Left kidney (tissue), 8 donors: ENCODE measurements around the gene SCN5A. TPM values are rescaled to one million over a fixed set of nuclear protein-coding genes. Genes with fewer than 3 reads are reported as not detected.
A peak's percentile ranks its signal among the peaks of the same experiment; 100 is the strongest.

Experiments
- DNase-seq: peaks from one replicate; pipeline ENCODE4 v3.0.0-alpha.2; 2013
- long read RNA-seq, 8 donors: transcript quantifications; one replicate each; lab custom pipeline, GENCODE V29; 2026
- polyA plus RNA-seq: library from polyadenylated mRNA; unstranded; fragments of 120-200 nt; gene quantifications from one replicate; pipeline ENCODE4 v1.2.1, GENCODE V29; 2013; ENCODE audit not compliant: insufficient read length

The SCN5A gene
- polyA plus RNA-seq, result 1.4 TPM
- long read RNA-seq, donor 1, result 0 reads
- long read RNA-seq, donor 2, result 0 reads
- long read RNA-seq, donor 3, result 0 reads
- long read RNA-seq, donor 4, result 0 reads
- long read RNA-seq, donor 5, result 0 reads
- long read RNA-seq, donor 6, result 0 reads
- long read RNA-seq, donor 7, result 0 reads
- long read RNA-seq, donor 8, result 0 reads

DNA sequence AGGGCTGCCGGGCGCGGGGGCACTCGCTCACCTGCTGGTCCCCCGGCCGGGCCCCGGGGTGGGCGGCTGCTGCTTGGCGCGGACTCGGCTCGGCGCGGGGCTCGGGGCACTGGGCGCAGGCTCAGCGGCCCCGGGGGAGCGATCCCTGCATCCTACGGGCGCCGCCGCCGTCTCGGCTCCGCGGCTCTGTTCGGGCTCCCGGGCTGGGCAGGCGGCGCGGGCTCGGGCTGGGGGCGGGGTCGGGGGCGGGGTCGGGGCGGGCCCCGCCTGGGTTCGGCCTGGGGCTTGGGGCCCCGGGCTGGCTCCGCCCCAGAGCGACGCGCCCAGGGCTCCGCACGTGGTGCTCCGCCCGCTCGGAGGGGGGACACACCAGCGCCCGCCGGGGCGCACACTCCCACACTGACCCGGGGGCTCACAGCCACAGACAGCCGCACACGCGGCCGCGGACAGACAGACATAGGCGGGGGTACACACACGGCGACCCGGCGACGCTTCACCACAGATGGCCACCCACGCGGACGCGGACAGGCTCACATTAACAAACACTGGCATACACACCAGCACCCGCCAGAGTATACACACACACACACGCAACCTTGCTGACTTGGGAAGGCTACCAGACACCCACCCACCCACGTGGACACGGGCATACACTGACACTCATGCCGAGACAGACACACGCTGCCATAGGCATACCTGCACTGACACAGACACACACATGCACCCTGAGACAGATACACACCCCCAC lies at the start of gene SCN5A:
Gene SCN5A (minus strand): TSS at position 188 of the 748 bp plus-strand sequence. CDS start 16,380 bp downstream, outside the sequence.
- DNase-seq, result peak; percentile 39

DNA sequence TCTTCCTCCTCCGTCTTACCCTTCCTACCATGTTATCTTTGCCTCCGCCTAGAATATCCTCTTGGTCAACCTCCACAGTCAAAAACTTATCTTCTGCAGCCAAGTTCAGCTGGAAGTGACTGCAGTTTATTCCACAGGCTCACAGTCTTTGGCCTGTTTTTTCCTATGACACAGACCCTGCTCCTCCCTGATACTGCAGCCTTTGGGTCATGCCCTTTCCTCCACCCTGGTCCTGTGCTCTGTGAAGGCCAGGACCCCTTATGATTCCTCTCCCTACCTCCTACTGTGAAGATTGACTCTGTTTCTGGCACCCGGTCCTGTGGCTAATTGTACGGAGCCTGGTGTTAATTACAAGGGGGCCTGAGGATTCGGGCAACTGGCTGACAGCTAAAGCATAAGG lies 49.3 kb upstream of the SCN5A start:
- no peak for DNase-seq

DNA sequence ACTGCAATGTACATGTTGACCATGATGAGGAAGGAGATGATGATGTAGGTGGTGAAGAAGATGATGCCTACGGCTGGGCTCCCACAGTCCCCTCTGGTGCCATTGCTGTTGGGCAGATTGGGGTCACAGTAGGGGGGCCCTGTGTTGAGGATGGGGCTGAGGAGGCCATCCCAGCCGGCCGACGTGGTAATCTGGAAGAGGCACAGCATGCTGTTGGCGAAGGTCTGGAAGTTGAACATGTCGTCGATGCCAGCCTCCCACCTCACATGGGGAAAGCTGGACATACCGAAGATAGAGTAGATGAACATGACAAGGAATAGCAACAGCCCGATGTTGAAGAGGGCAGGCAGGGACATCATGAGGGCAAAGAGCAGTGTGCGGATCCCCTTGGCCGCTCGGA lies 48.6 kb upstream of the SCN5A start:
- no peak for DNase-seq

DNA sequence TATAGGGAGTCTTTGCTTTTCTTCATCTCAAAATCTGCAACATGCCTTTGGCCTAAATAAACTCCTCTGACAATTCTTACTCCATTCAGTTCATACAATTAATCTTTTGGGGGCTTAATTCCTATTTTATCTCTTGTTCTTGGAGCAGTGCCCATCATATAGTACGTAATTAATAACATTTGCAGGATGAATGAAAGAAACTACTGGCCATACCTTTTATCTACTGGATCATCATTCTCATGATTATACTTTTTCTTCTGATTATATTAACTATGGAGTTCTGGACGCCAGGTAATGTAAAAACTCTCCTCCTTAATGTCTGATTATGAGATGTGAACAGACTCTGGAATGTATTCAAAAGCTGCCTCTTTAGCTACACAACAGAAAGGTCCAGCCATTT lies 46.5 kb upstream of the SCN5A start:
- no peak for DNase-seq

DNA sequence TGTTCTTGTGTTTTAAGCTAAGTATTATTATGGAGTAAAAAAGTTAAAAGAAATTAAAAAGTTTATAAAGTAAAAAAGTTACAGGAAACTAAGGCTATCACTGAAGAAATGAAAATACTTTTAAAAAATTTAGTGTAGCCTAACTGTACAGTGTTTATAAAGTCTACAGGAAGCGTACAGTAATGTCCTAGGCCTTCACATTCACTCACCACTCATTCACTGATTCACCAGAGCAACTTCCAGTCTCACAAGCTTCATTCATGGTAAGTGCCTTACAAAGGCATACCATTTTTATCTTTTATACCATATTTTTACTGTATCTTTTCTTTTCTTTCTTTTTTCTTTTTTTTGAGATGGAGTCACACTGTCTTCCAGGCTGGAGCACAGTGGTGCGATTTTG lies 40.7 kb upstream of the SCN5A start:
- no peak for DNase-seq

DNA sequence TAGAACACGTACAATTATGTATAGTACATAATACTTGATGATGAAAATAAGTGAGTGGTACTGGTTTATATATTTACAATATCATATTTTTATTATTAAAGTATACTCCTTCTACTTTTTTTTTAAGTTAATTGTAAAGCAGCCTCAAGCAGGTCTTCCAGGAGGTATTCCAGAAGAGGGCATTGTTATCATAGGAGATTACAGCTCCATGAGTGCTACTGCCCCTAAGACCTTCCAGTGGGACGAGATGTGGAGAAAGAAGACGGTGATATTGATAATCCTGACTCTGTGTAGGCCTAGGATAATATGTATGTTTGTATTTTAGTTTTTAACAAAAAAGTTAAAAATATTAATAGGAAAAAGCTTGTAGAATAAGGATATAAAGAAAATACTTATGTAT lies 40.3 kb upstream of the SCN5A start:
- no peak for DNase-seq

DNA sequence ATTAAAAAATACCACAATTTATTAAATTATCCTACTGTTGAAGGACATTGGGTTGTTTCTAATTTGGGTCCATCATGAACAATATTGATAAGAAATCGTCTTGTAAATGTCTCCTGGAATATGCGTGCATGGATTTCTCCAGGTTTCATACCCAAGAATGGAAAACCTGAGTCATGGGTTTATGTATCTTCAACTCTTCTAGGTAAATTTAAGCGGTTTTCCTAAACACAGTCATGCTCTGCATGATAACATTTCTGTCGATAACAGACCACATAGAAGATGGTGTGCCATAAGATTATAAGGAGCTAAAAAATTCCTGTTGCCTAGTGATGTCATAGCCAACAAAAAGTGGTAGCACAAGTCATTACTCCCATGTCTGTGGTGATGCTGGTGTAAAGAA lies 39.9 kb upstream of the SCN5A start:
- DNase-seq, result no peak

DNA sequence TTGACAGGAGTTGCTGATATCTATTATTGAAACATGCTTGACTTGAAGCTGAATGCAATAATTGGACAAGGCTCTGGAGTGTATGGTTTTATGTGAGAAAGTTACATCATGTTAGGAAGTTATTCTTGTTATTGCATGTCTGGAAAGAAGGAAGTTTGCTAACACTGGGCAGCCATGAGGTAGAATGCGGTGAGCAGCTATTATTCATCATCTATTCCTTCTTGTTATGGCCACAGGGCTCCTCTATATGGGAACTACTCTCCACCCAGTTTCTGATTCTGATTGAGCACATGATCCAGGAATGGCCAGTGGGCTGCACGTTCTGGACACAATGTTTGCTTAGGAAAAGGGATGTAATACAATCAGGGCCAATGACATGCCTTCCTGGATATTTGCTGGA lies 37.8 kb upstream of the SCN5A start:
- no peak for DNase-seq

DNA sequence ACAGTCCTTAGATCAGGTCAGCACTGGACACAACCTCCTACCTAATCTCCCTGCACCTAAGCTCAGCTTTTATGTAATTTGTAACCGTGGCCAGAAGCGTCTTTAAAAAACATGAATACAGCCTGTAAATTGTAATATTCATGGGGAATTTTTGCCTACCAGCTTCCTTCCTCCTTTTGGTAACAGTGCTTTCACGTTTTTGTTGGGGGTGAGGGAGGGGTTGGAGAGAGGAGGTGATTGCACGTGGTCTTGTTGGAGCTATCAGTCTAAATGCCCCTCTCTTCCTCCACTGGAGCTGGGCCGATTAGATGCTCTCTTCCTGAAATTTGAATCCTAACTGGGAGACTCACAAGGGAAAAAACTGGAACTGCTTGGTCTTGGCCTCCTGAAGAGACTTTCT lies 35.1 kb upstream of the SCN5A start:
- no peak for DNase-seq

DNA sequence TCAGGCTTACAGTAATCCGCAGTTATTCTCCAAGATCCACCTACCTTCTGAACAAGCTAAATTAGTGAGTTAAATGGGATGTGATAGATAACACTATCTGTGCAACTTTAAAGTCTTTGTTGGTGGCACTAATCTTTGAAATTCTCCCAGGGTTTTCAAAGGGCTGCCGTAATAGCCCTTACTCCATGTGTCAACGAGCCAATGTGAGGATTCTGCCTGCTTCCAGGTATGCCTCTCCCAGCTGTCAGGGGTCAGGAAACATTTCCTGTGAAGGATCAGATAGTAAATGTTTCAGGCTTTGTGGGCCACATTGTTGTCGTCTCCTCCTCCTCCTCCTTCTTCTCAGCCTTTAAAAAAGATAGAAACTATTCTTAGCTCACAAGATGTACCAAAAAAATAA lies 20.2 kb upstream of the SCN5A start:
- DNase-seq, result no peak

DNA sequence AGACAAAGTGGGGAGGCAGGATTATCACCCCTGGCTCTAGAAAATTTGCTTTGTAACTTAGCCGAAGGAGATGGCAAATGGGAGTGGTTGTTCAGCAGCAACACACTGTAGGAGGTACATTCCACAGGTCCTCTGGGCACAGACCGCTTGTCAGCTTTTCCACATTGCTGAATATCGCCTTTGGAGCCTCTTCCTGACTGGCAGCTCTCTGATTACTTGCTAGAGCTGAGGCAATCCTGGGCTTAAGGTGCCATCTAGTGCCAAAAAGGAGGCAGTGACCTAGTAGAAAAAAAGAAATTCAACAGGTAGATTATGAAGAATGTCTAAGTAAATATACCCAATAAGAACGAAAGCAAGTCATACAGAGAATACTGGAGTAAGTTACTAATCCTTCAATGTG lies 13.1 kb upstream of the SCN5A start:
- DNase-seq, result no peak

DNA sequence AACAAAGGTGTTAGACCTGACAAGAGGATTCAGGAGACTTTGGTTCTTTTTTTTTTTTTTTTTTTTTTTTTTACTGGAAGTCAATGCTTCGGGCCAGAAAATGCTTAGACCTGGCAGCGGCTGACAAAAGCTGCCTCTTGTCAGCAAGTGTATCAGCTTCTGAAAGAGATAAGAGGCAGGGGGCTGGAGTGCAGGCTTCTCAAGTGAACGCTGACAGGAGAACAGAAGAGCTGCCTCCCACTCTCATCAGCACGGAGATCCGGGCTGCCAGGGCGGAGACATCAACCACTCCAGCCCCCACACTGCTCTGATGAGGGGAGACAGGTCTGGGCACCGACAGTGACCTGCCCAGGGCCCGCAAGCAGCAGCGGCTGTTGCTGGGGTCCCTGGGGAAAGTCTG lies 9.4 kb upstream of the SCN5A start:
- no peak for DNase-seq

DNA sequence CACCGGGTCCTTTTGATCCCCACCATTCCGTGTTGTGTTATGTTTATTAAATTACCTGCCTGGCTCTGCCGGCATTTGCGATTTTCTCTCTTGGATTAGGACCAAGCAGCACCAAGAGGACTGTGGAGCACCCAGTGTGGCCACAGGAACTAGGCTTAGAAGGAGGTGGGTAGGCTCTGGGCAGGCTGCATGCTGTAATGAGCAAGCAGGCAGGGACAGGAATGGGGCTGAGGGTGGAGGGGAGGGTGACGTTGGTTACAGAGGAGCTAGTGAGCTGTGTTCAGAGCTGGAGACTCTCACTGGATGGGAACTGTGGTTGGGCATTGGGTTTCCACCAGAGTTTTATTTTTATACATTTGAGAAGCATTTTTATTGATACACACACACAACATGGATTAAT lies 7.9 kb upstream of the SCN5A start:
- DNase-seq, result no peak

DNA sequence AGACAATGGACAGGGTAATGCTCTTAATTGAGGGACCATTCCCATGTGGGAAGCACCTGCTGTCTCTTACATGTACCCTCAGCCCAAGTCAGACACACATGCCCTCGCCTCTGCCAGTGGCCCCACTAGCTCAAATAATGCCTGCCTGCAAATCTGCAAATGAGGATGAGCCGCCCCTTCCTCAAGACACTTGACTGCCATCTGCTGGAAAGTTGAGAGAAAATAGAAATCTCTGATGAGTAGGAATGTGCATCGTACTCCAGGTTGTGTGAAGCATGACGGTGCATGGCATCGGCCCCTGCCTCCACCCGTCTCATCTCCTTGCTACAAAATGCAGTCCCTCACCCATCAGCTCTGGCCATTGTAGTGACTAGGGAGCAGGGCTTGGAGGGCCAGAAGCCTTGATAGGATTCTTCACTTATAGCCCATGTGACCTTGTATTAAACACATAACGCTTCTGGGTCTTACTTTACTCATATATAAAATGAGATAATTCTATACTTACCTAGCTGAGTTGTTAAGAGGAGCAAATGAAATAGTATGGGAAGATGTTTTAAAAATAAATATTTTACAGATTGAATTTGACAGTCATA lies 6.3 kb upstream of the SCN5A start:
- peak; percentile 68 for DNase-seq

DNA sequence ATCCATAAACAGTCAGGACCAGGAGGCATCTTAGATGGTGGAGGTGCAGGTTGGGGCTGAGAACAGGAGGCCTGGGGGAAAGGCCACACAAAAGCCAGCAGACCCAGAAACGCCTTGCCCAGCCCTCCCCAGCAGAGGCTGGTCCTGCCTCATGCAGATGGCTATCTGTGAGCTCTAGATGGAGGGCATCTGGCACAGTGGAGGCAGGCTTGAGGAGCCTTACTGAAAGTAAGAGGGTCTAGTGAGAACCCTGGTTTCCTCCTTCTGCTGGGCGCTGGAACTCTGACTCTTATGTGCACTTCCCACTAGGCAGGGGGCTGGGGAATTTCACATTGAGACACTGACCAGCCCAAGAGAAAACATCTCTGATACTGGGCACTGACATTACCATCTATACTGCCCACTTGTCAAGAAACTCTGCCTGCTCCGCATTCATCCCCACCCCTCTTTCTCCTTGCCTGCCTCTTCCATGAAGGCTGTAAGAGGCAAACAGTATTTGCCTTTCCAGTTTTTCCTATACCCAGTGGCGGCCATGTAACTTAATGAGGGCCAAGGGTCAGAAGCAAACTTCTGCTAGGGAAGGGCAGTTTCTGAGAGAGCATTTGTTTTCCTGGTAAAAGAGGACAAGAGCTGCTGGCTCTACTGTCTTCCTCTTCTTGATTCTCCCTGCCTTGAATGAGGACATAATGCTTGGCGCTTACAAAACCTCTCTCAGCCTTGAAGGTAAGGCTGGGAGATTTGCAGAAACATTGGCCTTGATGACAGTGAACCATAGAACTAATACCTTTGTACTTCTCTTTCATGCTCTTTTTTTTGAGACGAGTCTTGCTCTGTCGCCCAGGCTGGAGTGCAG lies 4.4 kb upstream of the SCN5A start:
- no peak for DNase-seq

DNA sequence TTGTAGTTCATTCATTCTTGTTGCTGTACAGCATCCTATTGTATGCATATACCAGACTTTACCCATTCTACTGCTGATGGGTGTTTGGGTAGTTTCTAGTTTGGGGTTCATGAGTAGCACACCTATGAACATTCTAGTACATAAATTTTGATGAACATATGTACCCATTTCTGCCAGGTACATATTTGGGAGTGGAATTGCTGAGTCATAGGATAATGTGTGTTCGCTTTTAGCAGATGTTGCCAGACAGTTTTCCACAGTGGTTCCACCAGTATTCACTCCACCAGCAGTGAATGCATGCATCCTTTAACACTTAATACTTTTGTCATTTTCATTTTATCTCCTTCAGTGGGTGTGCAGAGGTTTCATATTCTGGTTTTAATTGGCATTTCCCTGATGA lies 3.4 kb upstream of the SCN5A start:
- DNase-seq, result no peak

DNA sequence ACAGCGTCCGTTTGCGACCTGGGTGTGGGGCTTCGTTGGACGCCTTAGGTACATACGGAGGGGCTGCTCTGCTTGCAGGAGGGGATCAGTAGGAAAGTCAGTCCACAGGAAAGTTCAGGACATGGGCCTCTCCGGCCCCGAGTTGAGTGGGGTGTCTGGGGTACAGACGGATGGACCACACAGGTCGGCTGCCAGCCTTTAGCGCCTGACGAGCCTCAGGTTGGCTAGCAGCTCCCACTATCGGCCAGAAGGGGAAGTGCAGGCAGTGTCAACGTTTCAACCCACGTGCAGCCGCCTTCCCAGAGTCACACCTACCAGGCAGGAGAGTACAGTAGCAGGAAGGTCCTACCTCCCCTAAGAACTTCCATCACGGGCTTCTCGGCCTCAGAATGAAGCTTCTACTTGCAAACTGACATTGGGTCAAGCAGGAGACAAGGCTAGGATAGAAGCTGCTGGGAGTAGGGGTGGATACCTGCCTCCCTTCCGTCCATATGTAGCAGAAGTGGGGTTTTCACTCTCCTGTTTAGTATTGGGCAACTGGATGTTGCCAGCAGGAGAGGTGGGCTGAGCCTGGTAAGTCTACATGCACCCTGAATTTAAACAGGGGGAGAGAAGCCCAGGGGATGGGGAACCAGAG lies 1.8 kb upstream of the SCN5A start:
- peak; percentile 57 for DNase-seq

DNA sequence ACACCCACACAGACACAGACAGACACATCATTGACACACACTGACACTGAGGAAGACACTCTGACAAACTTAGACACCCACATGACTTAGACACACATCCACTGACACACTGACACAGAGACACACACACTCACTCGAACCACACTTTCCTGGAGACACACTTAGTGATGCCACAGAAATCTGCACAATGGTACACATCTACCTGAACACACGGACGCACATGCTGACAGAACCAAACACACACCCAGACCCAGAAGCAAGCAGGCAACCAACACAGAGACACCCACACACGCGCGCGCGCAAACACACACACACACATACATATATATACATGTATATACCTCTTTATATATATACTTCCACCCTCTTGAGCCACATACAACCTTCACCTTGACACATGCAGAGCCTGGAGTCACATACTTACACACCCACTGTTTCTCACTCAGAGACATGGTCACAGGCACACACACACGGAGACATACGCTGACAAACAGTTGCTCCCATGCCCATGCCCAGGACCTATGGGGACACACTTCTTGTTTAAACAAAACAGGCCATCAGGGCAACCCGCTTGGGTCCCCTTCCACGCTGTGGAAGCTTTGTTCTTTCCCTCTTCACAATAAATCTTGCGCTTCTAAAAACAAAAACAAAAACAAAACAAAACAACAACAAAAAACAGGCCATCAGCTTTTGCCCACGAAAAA lies 913 bp upstream of the SCN5A start:
- no peak for DNase-seq

DNA sequence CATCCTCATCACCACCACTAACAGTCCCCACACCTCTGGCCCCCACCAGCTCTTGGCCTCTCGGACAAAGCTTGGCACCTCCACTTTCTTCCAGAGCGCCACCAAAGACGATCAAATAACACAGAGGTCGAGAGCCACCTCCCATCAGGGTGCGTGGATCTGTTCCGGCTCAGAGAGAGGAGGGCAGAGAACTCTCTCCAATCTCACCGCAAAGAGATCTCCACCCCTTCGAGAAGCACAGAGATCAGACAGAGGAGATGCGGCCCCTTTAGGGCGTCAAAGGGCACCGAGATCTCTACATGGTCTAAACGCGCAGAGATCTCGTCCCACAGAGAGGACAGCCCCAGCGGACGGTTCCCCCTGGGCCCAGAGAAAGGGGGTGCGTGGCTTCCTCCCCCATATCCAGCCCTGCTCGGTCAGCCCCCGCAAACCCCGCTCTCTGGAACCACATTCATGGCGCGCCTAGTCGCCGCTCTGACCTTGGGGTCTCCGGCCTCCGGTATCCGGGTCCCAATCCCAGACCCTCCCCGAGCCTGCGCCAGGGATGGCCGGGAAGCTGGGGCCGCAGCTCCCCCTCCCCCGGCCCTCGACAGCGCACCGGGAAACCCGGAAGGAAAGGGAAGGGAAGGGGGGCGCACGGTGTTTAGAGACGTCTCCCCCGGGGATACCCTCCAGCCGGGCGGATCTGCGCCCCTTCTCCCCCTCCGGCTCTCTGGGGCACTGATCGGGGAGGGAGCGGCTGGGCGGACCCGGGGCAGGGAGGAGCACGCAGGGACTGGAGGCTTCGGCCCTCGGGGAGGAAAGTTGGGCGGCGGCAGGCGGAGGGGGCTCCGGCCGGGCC lies 608 bp downstream of the SCN5A start:
- no peak for DNase-seq

DNA sequence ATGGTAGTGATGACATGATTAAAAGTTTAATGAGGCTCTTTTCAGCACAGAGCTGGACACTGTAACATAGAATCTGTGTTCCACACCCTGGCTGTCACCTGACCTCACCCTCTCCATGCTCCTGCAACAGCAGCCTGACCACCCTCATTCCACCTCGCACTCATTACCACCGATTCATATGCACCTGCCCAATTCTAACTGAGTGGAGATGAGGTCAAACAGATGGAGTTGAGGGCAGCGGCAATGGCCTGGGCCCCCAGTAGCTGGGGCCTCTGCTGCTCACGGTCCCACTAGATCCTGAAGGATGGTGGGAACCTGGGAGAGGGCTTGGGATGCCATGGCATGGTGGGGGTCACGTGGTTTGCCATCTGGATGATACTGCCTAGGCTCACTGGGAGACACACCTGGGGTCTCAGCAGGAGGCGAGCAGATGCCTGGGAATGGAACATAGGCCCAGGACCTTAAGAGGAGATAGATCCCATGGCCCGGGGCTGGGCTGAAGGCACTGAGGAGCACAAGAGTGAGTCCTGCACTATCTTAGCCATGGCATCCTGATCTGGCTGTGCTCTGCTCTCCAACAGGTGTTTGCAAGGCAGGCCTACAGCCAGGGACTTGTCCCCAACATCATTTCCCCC lies 1.3 kb downstream of the SCN5A start:
- no peak for DNase-seq
